Thyroid gland (tissue), 4 donors: ENCODE measurements around the gene ZRSR2. TPM values are rescaled to one million over a fixed set of nuclear protein-coding genes. Genes with fewer than 3 reads are reported as not detected.

Experiments used
- DNase-seq, 2 donors: peaks; one replicate each; pipeline ENCODE4 v3.0.0-alpha.2; 2019
- H3K27ac ChIP-seq, 3 donors: fragments of 200-600 bp; sonication (generic); 1 replicate in 2 of 3; 2 replicates in 1 of 3; pipeline ENCODE4 v1.5.1; 2016 to 2019; ENCODE audit warnings: mild to moderate bottlenecking in 1 of 3, moderate library complexity in 1 of 3
- H3K27me3 ChIP-seq: fragments of 200-600 bp; sonication (generic); one replicate; pipeline ENCODE4 v1.5.1; 2019
- H3K36me3 ChIP-seq, 2 donors: fragments of 200-600 bp; sonication (generic); one replicate each; pipeline ENCODE4 v1.5.1; 2016 to 2019
- H3K4me1 ChIP-seq, 2 donors: fragments of 200-600 bp; sonication (generic); one replicate each; pipeline ENCODE4 v1.5.1; 2017 to 2019
- H3K4me3 ChIP-seq, 3 donors: fragments of 200-600 bp; sonication (generic); replicated peaks in 1 of 3; 1 replicate in 2 of 3; 2 replicates in 1 of 3; pipeline ENCODE4 v1.5.1; 2016; ENCODE audit warnings: mild to moderate bottlenecking in 1 of 3
- H3K9me3 ChIP-seq: fragments of 200-600 bp; sonication (generic); one replicate; pipeline ENCODE4 v1.5.1; 2017
- CTCF ChIP-seq, 6 experiments: fragments of 200-600 bp in 3 of 6; fragments of 450-650 bp in 3 of 6; sonication (generic) in 3 of 6; IDR thresholded peaks; one replicate each; pipeline ENCODE4 v1.5.1; 2016 to 2019; ENCODE audit warnings: antibody characterized with exemption in 6 of 6, mild to moderate bottlenecking in 2 of 6, inconsistent platforms in 1 of 6, moderate library complexity in 1 of 6
- POLR2A ChIP-seq, 2 donors: fragments of 450-650 bp; IDR thresholded peaks; one replicate each; pipeline ENCODE4 v1.6.1; 2017; ENCODE audit warnings: antibody characterized with exemption in 2 of 2, mild to moderate bottlenecking in 2 of 2, moderate library complexity in 1 of 2
- WGBS, 2 donors: methylation state at CpG; one replicate each; pipeline ENCODE4 v1.1.5; 2017; 5-methylcytosine and 5-hydroxymethylcytosine counted together
- intact Hi-C: fragments of 100-400 bp; cut with DNase I; formaldehyde crosslinking; loops from one replicate; pipeline ENCODE4 v1.15.1; 2023
- total RNA-seq, 4 donors: library from RNA; depleted of rRNA; stranded (reverse); fragments of >200 nt; gene quantifications; one replicate each; pipeline ENCODE4 v1.2.3, GENCODE V29; 2016

Gene ZRSR2
- total RNA-seq, 4 donors from 2014 or later, result 3.3 to 106 (median 13.2) TPM

- Histone ChIP-seq H3K4me3 (no peak overlapping the region), H3K27ac (no peak overlapping the region), H3K36me3 (no peaks in the 10 kb centered on the region), H3K27me3 (no peaks in the 10 kb centered on the region), H3K9me3 (no peaks in the 10 kb centered on the region), H3K4me1 (no peaks in the 10 kb centered on the region)
- no peak for DNase-seq
- 67 to 72% methylated on average over 3 of the region's 3 CpGs for WGBS, 2 donors
- intact Hi-C loops, result no loop called here
- TF ChIP-seq CTCF (IDR thresholded peaks at IDR 0.05), result no peak
- no peak for TF ChIP-seq POLR2A (IDR thresholded peaks at IDR 0.05)
Measured at GRCh38 chrX:15834053-15834452, 43.8 kb downstream of the ZRSR2 start.

GRCh38 chrX:15834827-15835595, 44.7 kb downstream of the ZRSR2 start:
- Histone ChIP-seq H3K4me1 (no peaks in the 10 kb centered on the region), H3K4me3 (no peak overlapping the region), H3K27ac (no peak overlapping the region), H3K27me3 (no peaks in the 10 kb centered on the region), H3K9me3 (no peaks in the 10 kb centered on the region), H3K36me3 (no peaks in the 10 kb centered on the region)
- 73 to 85% methylated on average over 5 of the region's 5 CpGs for WGBS, 2 donors
- TF ChIP-seq POLR2A (IDR thresholded peaks at IDR 0.05) (no peak), CTCF (IDR thresholded peaks at IDR 0.05) (no peak)
- intact Hi-C loops, result no loop called here
- DNase-seq, result no peak

GRCh38 chrX:15838017-15838416, 47.7 kb downstream of the ZRSR2 start:
- H3K4me1 ChIP-seq, result no peaks in the 10 kb centered on the region
- no peak for TF ChIP-seq CTCF (IDR thresholded peaks at IDR 0.05)
- TF ChIP-seq POLR2A (IDR thresholded peaks at IDR 0.05), result no peak
- WGBS, 2 donors, result 89 to 96% methylated on average over 3 of the region's 3 CpGs

GRCh38 chrX:15841853-15842516, 51.7 kb downstream of the ZRSR2 start:
- WGBS, 2 donors, result 77 to 81% methylated on average over 2 of the region's 2 CpGs
- Histone ChIP-seq H3K9me3 (no peaks in the 10 kb centered on the region), H3K4me3 (no peak overlapping the region), H3K27me3 (no peaks in the 10 kb centered on the region), H3K27ac (no peak overlapping the region), H3K4me1 (no peaks in the 10 kb centered on the region), H3K36me3 (no peaks in the 10 kb centered on the region)
- intact Hi-C loops, result no loop called here
- TF ChIP-seq POLR2A (IDR thresholded peaks at IDR 0.05) (no peak), CTCF (IDR thresholded peaks at IDR 0.05) (no peak)
- DNase-seq, result no peak

More at GRCh38 chrX:15838017-15838416, 47.7 kb downstream of the ZRSR2 start:
- Histone ChIP-seq H3K36me3 (no peaks in the 10 kb centered on the region), H3K9me3 (no peaks in the 10 kb centered on the region), H3K4me3 (no peak overlapping the region), H3K27ac (no peak overlapping the region), H3K27me3 (no peaks in the 10 kb centered on the region)
- DNase-seq, result no peak
- intact Hi-C loops, result no loop called here

GRCh38 chrX:15843960-15844359, 53.7 kb downstream of the ZRSR2 start:
- Histone ChIP-seq H3K36me3 (no peaks in the 10 kb centered on the region), H3K4me1 (no peaks in the 10 kb centered on the region), H3K9me3 (no peaks in the 10 kb centered on the region), H3K27me3 (no peaks in the 10 kb centered on the region), H3K4me3 (no peak overlapping the region), H3K27ac (no peak overlapping the region)
- TF ChIP-seq POLR2A (IDR thresholded peaks at IDR 0.05), result no peak
- no peak for TF ChIP-seq CTCF (IDR thresholded peaks at IDR 0.05)
- intact Hi-C loops, result no loop called here
- no peak for DNase-seq
